GM21723 (cell line): ENCODE results near the gene SENP8.
"Not testable (repeated sequence)": the region's sequence is repeated elsewhere in the genome, so short reads cannot be mapped to it uniquely, and the experiment has no call there.

ENCODE experiments used
- ATAC-seq: cut with Tn5 transposase; IDR thresholded peaks from one replicate; pipeline ENCODE4 v1.9.1; 2021; ENCODE audit warnings: mild to moderate bottlenecking, moderate library complexity; ENCODE audit not compliant: unreplicated experiment

The SENP8 gene

DNA sequence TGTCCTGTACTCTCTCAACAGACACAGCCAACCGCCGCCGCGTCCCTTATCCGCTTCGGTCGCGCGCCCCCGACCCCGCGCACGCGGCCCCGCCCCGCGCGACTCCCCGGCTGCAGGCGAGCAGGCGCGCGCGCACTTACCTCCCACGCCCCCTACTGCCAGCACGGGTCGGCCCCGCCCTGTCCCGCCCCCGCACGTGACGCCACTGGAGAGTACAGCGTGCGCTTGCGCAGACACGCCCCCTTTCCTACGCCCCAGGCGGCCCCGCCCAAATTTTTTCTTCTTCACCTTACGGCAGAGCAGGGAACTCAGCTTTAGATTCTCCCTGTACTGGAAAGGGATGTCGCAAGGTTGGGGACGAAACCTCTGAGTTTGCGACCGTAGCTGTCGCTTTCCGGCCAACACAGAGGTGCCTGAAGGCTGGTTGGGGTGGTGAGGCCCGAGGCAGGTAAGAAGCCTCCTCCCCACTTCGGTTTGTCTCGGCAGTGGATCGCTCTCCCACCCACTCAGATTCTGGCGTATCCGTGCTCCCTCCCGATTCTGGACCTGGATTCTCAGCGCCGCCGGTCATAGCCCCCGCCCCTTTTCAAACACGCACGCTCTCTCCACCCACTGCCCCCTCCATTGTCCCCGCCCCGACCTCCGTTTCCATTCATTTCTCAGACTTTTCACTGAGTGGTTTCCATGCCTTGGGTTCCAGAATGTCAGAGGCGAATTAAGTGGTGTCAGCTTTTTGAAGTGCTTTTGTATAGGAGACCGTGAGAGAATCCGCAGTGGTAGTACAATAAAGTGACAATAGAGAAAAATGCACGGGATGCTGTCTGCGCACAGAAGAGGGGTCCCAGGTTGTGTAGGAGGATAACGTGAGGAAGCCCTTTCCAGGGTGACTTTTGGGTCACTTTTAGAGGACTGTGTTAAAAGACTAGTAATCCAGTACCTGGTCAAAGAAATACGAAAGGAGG lies at the start of gene SENP8, which contains the start of gene MYO9A:
Gene SENP8, plus strand, starts transcription at position 387 of the 962 bp plus-strand sequence. CDS start 21,221 bp downstream, outside the sequence.
Gene MYO9A, minus strand, starts transcription at position 134 of the 962 bp plus-strand sequence. CDS start 71,587 bp downstream, outside the sequence.
- peak; percentile 63 for ATAC-seq

DNA sequence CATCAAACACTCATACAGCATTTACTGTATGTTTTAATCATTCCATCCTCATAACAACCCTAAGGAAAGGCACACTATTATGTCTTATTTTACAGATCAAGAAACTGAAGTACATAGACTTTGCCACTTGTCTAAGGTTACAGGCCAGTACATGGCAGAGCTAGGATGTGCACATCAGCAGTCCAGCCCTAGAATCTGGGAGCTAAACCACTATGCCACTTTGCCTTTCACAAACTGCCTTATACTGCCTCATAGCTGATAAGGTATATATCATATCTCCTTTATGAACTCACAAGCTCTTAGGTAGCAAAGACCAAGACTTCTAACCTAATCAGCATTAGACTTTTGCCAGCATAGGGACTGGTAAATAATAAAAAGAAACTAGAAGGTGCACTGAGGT lies 49.3 kb upstream of the SENP8 start:
- ATAC-seq, result no peak

DNA sequence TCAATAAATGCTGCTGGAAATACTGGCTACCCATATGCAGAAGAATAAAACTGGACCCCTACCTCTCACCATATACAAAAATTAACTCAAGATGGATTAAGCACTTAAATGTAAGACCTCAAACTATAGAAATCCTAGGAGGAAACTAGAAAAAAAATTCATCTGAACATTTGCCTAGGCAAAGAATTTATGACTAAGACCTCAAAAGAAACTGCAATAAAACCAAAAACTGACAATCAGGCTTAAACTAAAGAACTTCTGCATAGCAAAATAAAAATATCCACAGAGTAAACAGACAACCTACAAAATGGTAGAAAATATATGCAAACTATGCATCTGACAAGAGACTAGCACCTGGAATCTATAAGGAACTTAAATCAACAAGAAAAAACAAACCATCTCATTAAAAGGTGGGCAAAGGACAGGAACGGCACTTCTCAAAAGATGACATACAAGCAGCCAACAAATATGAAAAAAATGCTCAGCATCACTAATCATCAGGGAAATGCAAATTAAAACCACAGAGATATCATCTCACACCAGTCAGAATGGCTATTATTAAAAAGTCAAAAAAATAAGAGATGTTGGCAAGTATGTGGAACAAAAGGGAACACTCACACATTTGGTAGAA lies 47.3 kb upstream of the SENP8 start:
- ATAC-seq, result no peak

DNA sequence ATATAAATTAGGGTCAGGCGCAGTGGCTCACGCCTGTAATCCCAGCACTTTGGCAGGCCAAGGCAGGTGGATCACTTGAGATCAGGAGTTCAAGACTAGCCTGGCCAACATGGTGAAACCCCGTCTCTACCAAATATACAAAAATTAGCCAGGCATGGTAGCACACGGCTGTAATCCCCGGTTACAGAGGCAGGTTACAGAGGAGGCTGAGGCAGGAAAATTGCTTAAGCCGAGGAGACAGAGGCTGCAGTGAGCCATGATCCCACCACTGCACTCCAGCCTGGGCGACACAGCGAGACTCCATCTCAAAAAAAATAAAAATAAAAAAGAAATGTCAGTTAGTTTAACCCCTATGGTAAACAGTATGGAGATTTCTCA lies 46.8 kb upstream of the SENP8 start:
- not testable (repeated sequence) for ATAC-seq

DNA sequence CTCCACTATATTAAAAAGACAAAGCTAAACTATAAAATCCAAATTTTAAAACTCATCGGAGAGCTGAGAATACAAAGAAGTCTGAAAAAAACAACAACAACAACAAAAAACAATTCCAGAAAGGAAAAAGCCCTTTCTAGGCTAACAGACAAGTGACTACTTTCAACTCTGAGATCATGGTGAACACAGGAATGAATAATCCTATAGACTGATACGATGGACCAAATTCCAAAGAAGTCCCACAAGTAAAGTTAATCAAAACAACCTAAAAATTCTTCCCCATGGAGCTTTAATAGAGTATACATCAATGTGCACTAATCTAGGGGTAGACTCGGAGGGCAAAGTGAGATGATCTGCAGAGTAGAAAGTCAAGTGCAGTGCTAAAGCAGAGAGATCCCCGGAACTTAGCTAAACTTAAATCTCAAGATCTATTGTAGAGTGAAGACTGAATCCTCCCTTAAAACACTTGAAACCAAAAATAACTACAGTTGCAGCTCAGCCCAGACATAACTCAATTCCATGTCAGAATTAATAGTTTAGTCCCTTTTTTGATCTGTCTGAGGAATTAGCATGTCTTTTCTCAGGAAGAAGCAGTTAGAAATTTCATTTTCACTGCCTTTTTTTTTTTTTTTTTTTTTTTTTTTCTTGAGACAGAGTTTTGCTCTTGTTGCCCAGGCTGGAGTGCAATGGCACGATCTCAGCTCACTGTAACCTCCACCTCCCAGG lies 43.7 kb upstream of the SENP8 start:
- no peak for ATAC-seq

DNA sequence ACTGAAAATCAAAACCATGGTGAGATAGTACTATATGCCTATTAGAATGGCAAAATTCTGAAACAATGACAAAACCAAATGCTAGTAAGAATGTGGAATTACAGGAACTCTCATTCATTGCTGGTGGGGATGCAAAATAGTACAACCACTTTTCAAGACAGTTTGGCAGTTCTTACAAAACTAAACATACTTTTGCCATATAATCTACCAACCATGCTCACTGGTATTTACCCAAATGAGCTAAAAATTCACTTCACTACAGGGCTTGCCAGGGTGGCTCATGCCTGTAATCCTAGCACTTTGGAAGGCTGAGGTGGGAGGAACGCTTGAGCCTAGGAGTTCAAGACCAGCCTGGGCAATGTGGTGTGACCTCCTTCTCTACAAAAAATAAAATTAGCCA lies 40.3 kb upstream of the SENP8 start:
- no peak for ATAC-seq

DNA sequence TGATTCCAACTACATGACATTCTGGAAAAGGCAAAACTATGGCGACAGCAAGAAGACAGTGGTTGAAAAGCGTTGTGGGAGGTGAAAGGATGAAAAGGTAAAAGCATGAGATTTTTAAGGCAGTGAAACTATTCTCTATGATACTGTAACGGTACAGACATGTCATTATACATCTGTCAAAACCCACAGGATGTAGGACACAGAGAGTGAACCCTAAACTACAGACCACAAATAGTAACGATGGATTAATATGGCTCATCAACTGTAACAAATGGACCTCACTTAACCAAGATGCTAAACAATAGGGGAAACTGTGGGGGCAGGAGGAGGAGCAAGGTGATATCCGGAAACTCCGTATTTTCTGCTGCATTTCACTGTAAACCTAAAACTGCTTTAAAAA lies 39.3 kb upstream of the SENP8 start:
- no peak for ATAC-seq

DNA sequence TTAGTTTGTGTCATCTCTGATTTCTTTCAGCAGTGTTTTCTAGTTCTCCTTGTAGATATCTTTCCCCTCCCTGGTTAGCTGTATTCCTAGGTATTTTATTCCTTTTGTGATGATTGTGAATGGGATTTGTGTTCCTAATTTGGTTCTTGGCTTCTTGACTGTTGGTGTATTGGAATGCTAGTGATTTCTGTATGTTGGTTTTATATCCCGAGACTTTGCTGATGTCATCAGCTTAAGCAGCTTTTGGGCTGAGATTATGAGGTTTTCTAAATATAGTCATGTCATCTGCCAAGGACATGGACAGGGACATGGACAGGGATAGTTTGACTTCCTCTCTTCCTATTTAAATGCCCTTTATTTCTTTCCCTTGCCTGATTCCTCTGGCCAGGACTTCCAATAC lies 36.0 kb upstream of the SENP8 start:
- ATAC-seq, result no peak

DNA sequence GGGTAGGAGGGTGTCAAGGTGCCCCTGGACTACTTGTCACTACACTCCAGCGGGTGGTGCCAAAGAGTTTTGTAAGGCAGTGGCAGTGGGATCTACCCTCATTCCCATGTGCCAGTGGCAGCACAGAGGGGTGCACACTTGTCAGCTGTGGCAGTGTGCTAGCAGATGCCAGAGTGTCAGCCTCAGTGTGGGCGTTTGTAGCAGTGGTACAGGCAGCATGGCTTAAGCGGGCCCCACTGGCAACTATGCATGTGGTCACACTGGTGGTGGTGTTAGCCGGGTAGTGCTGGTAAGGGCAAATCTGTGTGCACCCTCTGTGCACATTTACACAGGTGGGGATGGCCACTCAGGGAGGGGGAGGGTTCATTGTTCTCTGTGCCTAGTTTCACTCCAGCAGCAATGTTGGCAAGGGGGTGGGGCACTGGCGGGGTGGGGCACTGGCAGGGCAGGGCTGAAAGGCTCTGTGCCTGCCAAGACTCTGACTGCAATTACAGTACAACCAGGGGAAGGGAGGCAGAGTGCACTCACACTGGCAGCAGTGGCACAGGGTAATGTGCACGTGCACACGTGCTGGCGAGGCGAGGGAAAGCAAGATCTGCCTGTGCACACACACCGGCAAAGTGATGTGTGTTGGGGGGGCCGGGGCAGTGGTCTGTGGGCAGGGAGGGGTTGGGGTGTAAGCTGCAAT lies 32.0 kb upstream of the SENP8 start:
- no peak for ATAC-seq

DNA sequence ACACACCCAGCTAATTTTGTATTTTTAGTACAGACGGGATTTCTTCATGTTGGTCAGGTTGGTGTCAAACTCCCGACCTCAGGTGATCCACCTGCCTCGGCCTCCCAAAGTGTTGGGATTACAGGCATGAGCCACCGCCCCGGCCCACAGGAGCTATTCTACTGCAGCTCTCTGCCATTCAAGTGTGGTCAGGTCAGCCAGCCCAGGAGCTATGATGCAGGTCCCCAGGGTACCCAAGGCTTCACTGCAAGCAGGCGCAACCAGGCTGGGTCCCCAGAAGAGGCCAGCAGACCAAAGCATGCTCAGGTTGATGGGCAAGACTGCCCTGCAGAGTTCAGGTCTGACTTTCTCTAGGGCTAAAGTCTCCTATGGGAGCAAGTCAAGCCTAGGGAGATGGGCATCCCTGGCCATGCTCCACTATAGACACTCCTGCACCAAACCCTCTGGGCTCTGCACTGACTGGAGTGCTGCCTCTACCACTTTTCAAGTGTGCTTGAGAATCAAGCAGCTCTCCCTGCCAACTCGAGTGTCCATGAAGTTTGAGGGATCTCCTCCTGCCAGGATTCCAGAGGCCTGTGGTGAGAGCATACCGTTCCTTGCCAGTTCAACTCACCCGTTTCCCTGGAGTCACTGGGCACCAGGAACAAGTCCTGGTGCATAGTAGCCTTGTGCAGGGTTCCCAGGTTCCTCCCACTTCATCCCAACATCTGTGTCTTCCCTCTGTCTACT lies 31.1 kb upstream of the SENP8 start:
- no peak for ATAC-seq

DNA sequence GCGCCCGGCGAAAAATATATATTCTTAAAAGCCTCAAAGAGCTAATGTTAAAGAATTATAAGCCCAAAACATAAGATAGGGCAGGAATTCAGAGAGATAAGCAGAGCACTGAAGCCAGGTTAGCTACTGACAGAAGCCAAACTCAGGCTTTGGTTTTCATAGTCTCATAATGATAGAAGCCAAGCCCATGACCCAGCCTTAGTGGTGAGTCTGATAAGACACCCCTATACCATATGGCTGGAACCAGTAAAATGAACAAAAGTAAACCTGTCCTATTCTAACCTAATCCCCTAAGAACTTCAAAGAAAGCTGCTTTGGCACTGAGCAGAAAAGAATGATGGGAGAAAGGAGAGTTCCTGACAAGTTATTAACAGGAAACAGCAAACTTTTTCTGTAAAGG lies 26.2 kb upstream of the SENP8 start:
- ATAC-seq, result no peak

DNA sequence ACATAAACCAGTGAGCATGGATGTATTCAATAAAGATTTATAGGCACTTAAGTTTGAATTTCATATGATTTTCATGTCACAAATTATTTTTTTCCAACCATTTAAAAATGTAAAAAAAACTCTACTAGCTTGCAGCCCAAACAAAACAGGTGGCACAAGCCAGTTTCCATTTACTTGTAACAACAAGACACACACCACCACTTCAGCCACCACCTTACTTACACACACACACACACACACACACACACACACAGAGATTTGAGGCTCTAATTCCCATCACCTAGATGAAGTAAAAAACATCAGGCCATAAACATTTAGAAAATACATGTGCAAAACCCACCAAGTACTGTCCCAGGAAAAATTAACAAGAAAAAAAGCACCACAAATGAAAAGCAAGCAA lies 25.5 kb upstream of the SENP8 start:
- no peak for ATAC-seq

DNA sequence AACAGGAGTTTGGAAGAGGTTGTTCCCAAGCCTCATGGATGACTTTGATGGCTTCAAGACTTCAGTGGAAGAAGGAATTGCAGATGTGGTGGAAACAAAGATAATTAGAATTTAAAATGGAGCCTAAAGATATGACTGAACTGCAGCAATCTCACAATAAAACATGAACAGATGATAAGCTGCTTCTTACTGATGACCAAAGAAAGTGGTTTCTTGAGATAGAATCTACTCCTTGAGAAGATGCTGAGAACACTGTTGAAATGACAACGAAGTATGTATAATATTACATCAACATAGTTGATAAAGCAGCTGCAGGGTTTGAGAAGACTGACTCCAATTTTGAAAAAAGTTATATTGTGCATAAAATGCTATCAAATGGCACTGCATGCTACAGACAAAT lies 21.4 kb upstream of the SENP8 start:
- ATAC-seq, result no peak

DNA sequence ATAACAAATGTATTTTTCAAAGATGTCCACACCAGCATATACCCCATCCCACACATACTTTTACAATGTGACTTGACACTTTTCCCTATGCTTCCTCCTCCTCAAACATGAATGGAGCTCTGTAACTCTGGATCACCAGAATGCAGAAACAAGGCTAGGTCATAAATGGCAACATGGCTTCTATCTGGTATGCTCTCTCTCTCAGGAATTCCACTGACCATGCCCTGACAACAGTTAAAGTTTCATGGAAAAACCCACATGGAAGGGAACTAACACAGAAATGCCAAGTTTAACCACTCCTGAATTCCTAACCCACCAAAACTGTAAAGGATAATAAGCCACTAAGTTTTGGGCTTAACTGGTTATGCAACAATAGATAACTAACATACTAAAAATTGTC lies 20.2 kb upstream of the SENP8 start:
- no peak for ATAC-seq

DNA sequence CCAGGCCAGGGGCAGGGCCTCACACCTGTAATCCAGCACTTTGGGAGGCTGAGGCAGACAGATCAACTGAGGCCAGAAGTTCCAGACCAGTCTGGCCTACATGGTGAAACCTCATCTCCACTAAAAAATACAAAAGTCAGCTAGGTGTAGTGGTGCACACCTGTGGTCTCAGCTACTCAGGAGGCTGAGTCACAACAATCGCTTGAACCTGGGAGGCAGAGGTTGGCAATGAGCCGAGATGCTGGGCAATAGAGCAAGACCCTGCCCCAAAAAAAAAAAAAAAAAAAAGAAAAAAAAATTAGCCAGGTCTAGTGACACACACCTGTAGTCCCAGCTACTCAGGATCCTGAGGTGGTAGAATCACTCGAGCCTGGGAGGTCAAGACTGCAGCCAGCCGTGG lies 19.0 kb upstream of the SENP8 start:
- ATAC-seq, result no peak

DNA sequence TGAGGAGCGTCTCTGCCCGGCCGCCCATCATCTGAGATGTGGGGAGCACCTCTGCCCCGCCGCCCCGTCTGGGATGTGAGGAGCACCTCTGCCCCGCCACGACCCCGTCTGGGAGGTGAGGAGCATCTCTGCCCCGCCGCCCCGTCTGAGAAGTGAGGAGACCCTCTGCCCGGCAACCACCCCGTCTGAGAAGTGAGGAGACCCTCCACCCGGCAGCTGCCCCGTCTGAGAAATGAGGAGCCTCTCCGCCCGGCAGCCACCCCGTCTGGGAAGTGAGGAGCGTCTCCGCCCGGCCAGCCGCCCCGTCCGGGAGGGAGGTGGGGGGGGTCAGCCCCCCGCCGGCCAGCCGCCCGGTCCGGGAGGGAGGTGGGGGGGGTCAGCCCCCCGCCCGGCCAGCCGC lies 17.7 kb upstream of the SENP8 start:
- ATAC-seq, result not testable (repeated sequence)

DNA sequence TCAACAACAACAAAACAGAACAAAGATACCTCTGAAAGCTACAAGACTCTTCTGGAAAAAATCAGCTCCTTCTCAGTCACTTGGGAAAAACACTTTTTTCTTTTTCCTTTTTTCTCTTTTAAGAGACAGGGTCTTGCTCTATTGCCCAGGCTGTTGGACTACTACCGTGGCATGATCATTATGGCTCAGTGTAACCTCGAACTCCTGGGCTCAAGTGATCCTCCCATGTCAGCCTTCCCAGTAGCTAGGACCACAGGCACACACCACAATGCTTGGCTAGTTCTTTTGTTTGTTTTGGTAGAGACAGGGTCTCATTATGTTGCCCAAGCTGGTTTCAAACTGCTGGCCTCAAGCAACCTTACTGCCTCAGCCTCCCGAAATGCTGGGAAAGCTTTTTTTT lies 13.1 kb upstream of the SENP8 start:
- ATAC-seq, result no peak

DNA sequence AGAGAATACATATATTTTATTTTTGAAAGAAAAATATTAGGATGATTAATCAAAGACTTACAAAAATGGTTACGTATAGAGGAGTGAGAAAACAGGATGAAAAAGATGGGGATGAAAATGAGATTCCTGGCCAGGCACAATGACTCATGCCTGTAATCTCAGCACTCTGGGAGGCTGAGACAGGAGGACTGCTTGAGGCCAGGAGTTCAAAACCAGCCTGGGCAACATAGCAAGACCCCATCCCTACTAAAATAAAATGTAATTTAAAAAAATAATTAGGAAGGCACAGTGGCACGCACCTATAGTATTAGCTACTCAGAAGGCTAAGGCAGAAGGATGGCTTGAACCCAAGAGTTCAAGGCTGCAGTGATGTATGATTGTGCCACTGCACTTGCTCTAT lies 12.1 kb upstream of the SENP8 start:
- no peak for ATAC-seq

DNA sequence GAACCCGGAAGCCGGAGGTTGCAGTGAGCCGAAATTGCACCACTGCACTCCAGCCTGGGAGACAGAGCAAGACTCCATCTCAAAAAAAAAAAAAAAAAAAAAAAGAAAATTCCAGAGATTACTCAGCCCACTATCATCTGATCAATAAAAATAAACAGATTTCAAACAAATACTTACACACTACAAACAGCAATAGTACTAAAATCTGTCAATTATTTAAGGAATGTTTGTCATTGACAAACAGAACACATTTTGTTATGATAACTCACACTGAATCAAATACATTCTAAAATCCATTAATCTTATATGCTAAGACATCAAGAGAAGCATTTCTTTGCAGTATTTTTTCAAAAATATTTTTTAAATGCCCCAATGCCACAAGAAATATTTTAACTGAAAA lies 7.8 kb upstream of the SENP8 start:
- ATAC-seq, result no peak

DNA sequence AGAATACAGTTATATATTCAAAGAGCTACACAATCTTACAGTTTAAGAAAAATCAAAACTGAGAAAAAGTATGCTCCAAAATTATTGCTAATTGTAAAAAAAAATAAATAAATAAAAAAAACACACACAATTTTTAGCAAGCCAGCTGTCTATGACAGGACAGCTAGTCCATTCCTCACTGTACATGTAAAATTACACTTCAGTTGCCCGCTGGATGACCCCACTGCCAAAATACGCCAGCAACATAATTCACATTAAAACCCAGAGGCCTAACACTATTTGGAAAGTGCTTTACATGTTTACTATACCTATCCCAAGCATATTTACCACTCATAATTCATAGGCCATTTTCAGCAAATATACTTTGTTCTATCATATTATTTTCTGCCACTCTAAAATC lies 6.1 kb upstream of the SENP8 start:
- ATAC-seq, result no peak
